Neural cell (in vitro differentiated cells): ENCODE measurements around the gene CCSER2. TPM values are rescaled to one million over a fixed set of nuclear protein-coding genes. Genes with fewer than 3 reads are reported as not detected.
"Not testable (repeated sequence)": the region's sequence is repeated elsewhere in the genome, so short reads cannot be mapped to it uniquely, and the experiment has no call there.

Experiments used
- H2AFZ ChIP-seq: fragments of 200-600, 300-800 bp; sonication (generic), shearing (Covaris generic); 2 replicates; pipeline ENCODE4 v1.6.0; 2014; ENCODE audit warnings: low read depth, mild to moderate bottlenecking, antibody characterized with exemption, low read length, moderate library complexity
- H3F3A ChIP-seq: fragments of 200-600 bp; shearing (Covaris generic); 2 replicates; pipeline ENCODE4 v1.6.1; 2016; ENCODE audit warnings: mild to moderate bottlenecking, moderate library complexity, mixed read lengths, antibody characterized with exemption, low read length; ENCODE audit not compliant: insufficient read depth, poor library complexity, severe bottlenecking
- H3K27ac ChIP-seq: fragments of 200-600, 300-800 bp; sonication (generic), shearing (Covaris generic); 2 replicates; pipeline ENCODE4 v1.5.1; 2014; ENCODE audit warnings: mild to moderate bottlenecking, low read length, moderate library complexity
- H3K27me3 ChIP-seq: fragments of 300-800, 200-600 bp; sonication (generic), shearing (Covaris generic); 2 replicates; pipeline ENCODE4 v1.6.0; 2014; ENCODE audit warnings: mild to moderate bottlenecking, low read depth, low read length, moderate library complexity; ENCODE audit not compliant: insufficient read depth
- H3K36me3 ChIP-seq: fragments of 300-800, 200-600 bp; sonication (generic), shearing (Covaris generic); 2 replicates; pipeline ENCODE4 v1.5.1; 2014; ENCODE audit warnings: mild to moderate bottlenecking, antibody characterized with exemption, low read length, moderate library complexity; ENCODE audit not compliant: insufficient read depth
- H3K4me2 ChIP-seq: fragments of 300-800, 200-600 bp; sonication (generic), shearing (Covaris generic); 2 replicates; pipeline ENCODE4 v1.6.0; 2014; ENCODE audit warnings: mild to moderate bottlenecking, low read length
- H3K4me3 ChIP-seq: fragments of 300-800, 200-600 bp; sonication (generic), shearing (Covaris generic); 2 replicates; pipeline ENCODE4 v1.5.1; 2014; ENCODE audit warnings: mild to moderate bottlenecking, low read length, moderate library complexity
- H3K79me2 ChIP-seq: fragments of 200-600 bp; shearing (Covaris generic); replicated peaks from 2 replicates; pipeline ENCODE4 v1.6.0; 2014; ENCODE audit warnings: mild to moderate bottlenecking, low read length, moderate library complexity; ENCODE audit not compliant: insufficient read depth
- H3K9ac ChIP-seq: fragments of 300-800, 200-600 bp; sonication (generic), shearing (Covaris generic); 2 replicates; pipeline ENCODE4 v1.6.1; 2016; ENCODE audit warnings: mild to moderate bottlenecking, low read length, mixed read lengths
- H3K9me2 ChIP-seq: fragments of 200-600 bp; shearing (Covaris generic); 2 replicates; pipeline ENCODE4 v1.6.1; 2016; ENCODE audit warnings: mild to moderate bottlenecking, low read length, mixed read lengths; ENCODE audit not compliant: insufficient read depth
- H3K9me3 ChIP-seq: fragments of 200-600, 300-800 bp; sonication (generic), shearing (Covaris generic); 2 replicates; pipeline ENCODE4 v1.6.1; 2016; ENCODE audit warnings: mild to moderate bottlenecking, mixed run types, low read length, moderate library complexity, mixed read lengths
- H4K20me1 ChIP-seq: fragments of 200-600 bp; shearing (Covaris generic); 2 replicates; pipeline ENCODE4 v1.6.1; 2016; ENCODE audit warnings: mild to moderate bottlenecking, mixed run types; ENCODE audit not compliant: insufficient read depth
- CTCF ChIP-seq: fragments of 450-650 bp; IDR thresholded peaks from 2 replicates; pipeline ENCODE4 v1.5.1; 2014; ENCODE audit warnings: antibody characterized with exemption, mild to moderate bottlenecking, moderate library complexity; ENCODE audit not compliant: poor library complexity, severe bottlenecking
- EP300 ChIP-seq: fragments of 450-650 bp; conservative IDR thresholded peaks from 2 replicates; pipeline ENCODE4 v1.6.1; 2014; ENCODE audit warnings: antibody characterized with exemption, mild to moderate bottlenecking, moderate library complexity; ENCODE audit not compliant: poor library complexity, severe bottlenecking
- EZH2 ChIP-seq: fragments of 200-600, 300-800 bp; shearing (Covaris generic), sonication (generic); IDR thresholded peaks from 2 replicates; pipeline ENCODE4 v1.6.1; 2014; ENCODE audit warnings: antibody characterized with exemption, low read length, borderline replicate concordance, mild to moderate bottlenecking; ENCODE audit not compliant: insufficient read depth, poor library complexity, severe bottlenecking
- MXI1 ChIP-seq: fragments of 450-650 bp; conservative IDR thresholded peaks from 2 replicates; pipeline ENCODE4 v1.6.1; 2014; ENCODE audit warnings: antibody characterized with exemption, mild to moderate bottlenecking; ENCODE audit not compliant: poor library complexity, severe bottlenecking
- POLR2AphosphoS5 ChIP-seq: IDR thresholded peaks from 2 replicates; pipeline ENCODE4 v1.6.1; 2012
- RAD21 ChIP-seq: fragments of 450-650 bp; conservative IDR thresholded peaks from 2 replicates; pipeline ENCODE4 v1.6.1; 2014; ENCODE audit warnings: antibody characterized with exemption, mild to moderate bottlenecking, moderate library complexity
- REST ChIP-seq: IDR thresholded peaks from 2 replicates; pipeline ENCODE4 v1.6.1; 2012; ENCODE audit warnings: borderline replicate concordance
- SMC3 ChIP-seq: fragments of 450-650 bp; conservative IDR thresholded peaks from 2 replicates; pipeline ENCODE4 v1.6.1; 2014; ENCODE audit warnings: antibody characterized with exemption, mild to moderate bottlenecking, moderate library complexity; ENCODE audit not compliant: poor library complexity
- TAF1 ChIP-seq: IDR thresholded peaks from 2 replicates; pipeline ENCODE4 v1.6.1; 2012; ENCODE audit warnings: low read depth
- polyA plus RNA-seq: library from polyadenylated mRNA; depleted of rRNA; stranded (reverse); fragments of >200 nt; gene quantifications from 2 replicates; pipeline ENCODE4 v1.2.3, GENCODE V29; 2014

CCSER2 gene
- polyA plus RNA-seq, 1 donor from 2014 or later = 38.3 TPM

GRCh38 chr10:84440781-84441180 is 112.4 kb downstream of the CCSER2 start:
- Histone ChIP-seq H3K4me2 (no peak overlapping the region), H3K9me3 (peaks cover 3% of the 10 kb centered on the region), H3K4me3 (no peak overlapping the region), H3K9me2 (no peaks in the 10 kb centered on the region), H2AFZ (no peak overlapping the region), H3K36me3 (peaks cover 7% of the 10 kb centered on the region), H3K9ac (no peak overlapping the region), H3K27me3 (no peaks in the 10 kb centered on the region), H4K20me1 (no peaks in the 10 kb centered on the region), H3F3A (no peaks in the 10 kb centered on the region), H3K79me2 (no peaks in the 10 kb centered on the region), H3K27ac (no peak overlapping the region)
- no peak for TF ChIP-seq RAD21
- no peak for TF ChIP-seq CTCF
- TF ChIP-seq EZH2 = no peak
- no peak for TF ChIP-seq TAF1
- no peak for TF ChIP-seq MXI1
- TF ChIP-seq EP300 = no peak
- TF ChIP-seq REST = no peak
- TF ChIP-seq POLR2AphosphoS5 = no peak
- TF ChIP-seq SMC3 = no peak

DNA sequence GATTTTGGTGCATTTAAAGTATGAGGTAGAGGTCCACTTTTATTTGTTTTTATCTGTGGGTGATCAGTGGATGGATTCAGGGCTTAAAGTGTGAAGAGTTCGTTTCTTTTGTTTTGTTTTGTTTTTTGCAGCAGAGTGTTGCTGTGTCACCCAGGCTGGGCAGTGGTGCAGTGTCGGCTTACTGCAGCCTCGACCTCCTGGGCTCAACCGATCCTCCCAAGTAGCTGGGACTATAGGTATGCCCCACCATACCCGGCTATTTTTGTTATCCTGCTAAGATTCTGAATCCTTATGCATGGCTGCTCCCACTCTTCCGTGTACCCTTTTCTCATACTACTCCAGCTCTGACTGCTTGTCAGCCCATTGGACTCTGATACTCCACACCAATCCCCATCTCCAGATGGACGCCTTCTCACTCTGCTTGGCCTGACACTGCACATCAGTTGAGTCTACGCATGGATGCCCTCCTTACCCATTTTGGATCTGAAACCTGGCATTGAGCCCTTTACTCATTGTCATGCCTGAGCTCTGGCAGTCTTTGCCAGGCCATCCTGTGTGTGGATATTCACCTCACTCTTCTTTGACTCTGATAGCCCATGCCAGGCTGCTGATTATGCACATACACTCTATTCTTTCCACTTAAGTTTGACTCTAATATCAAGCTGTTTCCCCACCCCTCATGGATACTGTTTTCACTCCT is 119.5 kb downstream of the CCSER2 start:
- no peak for TF ChIP-seq POLR2AphosphoS5
- Histone ChIP-seq H3K27ac (no peak overlapping the region), H4K20me1 (no peaks in the 10 kb centered on the region)

GRCh38 chr10:84449351-84449750 is 121.0 kb downstream of the CCSER2 start:
- H3K4me2 ChIP-seq, H3K36me3 ChIP-seq, H4K20me1 ChIP-seq, H3K9me3 ChIP-seq, H3K9ac ChIP-seq, H3K4me3 ChIP-seq, H3K9me2 ChIP-seq, H3K27ac ChIP-seq, H3F3A ChIP-seq, H2AFZ ChIP-seq, H3K79me2 ChIP-seq, H3K27me3 ChIP-seq: not testable (repeated sequence)

More for the DNA sequence above, 119.5 kb downstream of the CCSER2 start:
- no peaks in the 10 kb centered on the region for H3K9me3 ChIP-seq
- H2AFZ ChIP-seq = no peak overlapping the region
- no peaks in the 10 kb centered on the region for H3F3A ChIP-seq
- no peaks in the 10 kb centered on the region for H3K27me3 ChIP-seq
- no peak overlapping the region for H3K9ac ChIP-seq
- no peaks in the 10 kb centered on the region for H3K9me2 ChIP-seq
- H3K4me2 ChIP-seq = no peak overlapping the region
- no peaks in the 10 kb centered on the region for H3K79me2 ChIP-seq
- no peaks in the 10 kb centered on the region for H3K36me3 ChIP-seq
- no peak overlapping the region for H3K4me3 ChIP-seq
